Myometrial cell (primary cell): Measurements from ENCODE around the gene ICA1. TPM values are rescaled to one million over a fixed set of nuclear protein-coding genes. Genes with fewer than 3 reads are reported as not detected.

Source experiments
- total RNA-seq: library from RNA; depleted of rRNA; stranded (reverse); fragments of >200 nt; gene quantifications from 2 replicates; pipeline ENCODE4 v1.2.3, GENCODE V29; 2015

Gene ICA1
- total RNA-seq = 0.71 and 2.3 TPM in 2 replicates

DNA sequence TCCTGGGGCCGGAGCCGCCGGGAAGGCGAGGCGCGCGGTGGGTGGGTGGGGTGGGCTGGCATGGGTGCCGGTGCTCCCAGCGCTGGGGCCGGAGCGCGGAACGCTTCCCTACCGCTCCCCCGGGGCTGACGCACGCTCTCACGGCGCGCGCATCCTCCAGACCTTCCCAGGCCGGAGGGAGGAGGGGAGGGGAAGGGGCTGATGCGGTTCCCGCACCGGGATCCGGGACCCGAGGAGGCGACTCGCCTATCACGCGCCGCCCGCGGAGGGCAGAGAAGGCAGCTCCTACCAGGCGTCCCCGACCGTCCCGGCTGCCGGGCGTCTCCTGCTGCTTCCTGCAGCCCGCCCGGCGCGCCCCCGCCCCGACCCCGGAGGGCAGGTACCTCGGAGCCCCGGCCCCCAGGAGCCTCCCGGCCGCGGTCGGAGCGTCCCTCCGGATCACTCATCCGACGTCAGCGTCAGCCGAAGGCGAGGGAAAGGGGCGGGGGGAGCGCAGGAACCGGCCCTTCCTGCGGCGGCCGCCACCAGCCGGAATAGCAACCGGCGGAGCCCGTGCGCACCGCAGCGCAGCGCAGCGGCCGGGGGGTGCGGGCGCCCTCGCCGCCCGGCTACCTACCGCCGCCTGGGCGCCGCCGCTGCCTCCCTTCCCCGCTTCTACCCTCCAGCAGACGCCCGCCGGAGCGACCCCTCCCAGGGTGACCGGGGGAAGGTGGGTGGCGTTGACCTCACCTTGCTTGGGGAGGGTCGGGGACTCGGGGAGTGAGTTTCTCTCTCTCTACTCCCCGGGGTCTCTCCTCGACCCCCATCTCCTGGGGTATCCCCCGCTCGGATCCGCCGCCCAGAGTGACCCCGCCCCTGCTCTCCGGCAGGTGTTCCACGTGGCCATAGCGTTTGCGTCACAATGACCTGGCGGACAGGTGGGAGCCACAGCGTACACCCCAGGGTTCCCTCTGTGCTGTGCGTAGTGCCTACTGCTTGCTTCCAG is at the start of gene ICA1:
Gene ICA1 (minus strand): TSS at position 457 of the 985 bp plus-strand sequence. CDS start 26,241 bp downstream, outside the sequence.

Other genes starting within 250 kb of the ICA1 start
- gene NXPH1, start 171.4 kb upstream of the ICA1 start, total RNA-seq = not detected in 2 replicates